Measurements from ENCODE around the gene WDR31.
"Not testable (repeated sequence)": the region's sequence is repeated elsewhere in the genome, so short reads cannot be mapped to it uniquely, and the experiment has no call there.

The WDR31 gene

GRCh38 chr9:113368982-113369854, 29.1 kb upstream of the WDR31 start:
- no peak for DNase-seq (ENCODE audit: low read depth in 3 of 3)

- DNase-seq (ENCODE audit: low read depth in 3 of 3), result no peak
Observed at GRCh38 chr9:113368348-113368981, 28.4 kb upstream of the WDR31 start.

GRCh38 chr9:113365652-113366051, 25.6 kb upstream of the WDR31 start:
- DNase-seq (ENCODE audit: low read depth in 3 of 3), result not testable (repeated sequence)

GRCh38 chr9:113364951-113365350, 24.9 kb upstream of the WDR31 start:
- DNase-seq (ENCODE audit: low read depth in 3 of 3), result no peak

GRCh38 chr9:113363336-113363735, 23.3 kb upstream of the WDR31 start:
- no peak for DNase-seq (ENCODE audit: low read depth in 3 of 3)

GRCh38 chr9:113361304-113362018, 21.4 kb upstream of the WDR31 start:
- DNase-seq (ENCODE audit: low read depth in 3 of 3), result peak in 1 of 3 experiments; percentile 31

- no peak for DNase-seq (ENCODE audit: low read depth in 3 of 3)
Observed at GRCh38 chr9:113360242-113360842, 20.3 kb upstream of the WDR31 start.

- no peak for DNase-seq (ENCODE audit: low read depth in 3 of 3)
Observed at GRCh38 chr9:113359385-113359784, 19.3 kb upstream of the WDR31 start.

GRCh38 chr9:113356686-113357292, 16.7 kb upstream of the WDR31 start:
- DNase-seq (ENCODE audit: low read depth in 3 of 3), result no peak

GRCh38 chr9:113355040-113355596, 15.0 kb upstream of the WDR31 start:
- no peak for DNase-seq (ENCODE audit: low read depth in 3 of 3)

- no peak for DNase-seq (ENCODE audit: low read depth in 3 of 3)
Observed at GRCh38 chr9:113352411-113352810, 12.3 kb upstream of the WDR31 start.

- no peak for DNase-seq (ENCODE audit: low read depth in 3 of 3)
Observed at GRCh38 chr9:113352006-113352405, 11.9 kb upstream of the WDR31 start.

- DNase-seq (ENCODE audit: low read depth in 3 of 3), result peak in 1 of 3 experiments; percentile 50
Observed at GRCh38 chr9:113350937-113351336, 10.9 kb upstream of the WDR31 start.

- DNase-seq (ENCODE audit: low read depth in 3 of 3), result peak in 1 of 3 experiments; percentile 25
Observed at GRCh38 chr9:113350107-113350661, 10.1 kb upstream of the WDR31 start.

- DNase-seq (ENCODE audit: low read depth in 3 of 3), result peak in 1 of 3 experiments; percentile 21
Observed at GRCh38 chr9:113349445-113350094, 9.5 kb upstream of the WDR31 start, which contains the start of gene BSPRY. BSPRY (plus strand) TSS chr9:113349541; CDS start chr9:113349580, 39 bp downstream.

- DNase-seq (ENCODE audit: low read depth in 3 of 3), result no peak
Observed at GRCh38 chr9:113349066-113349444, 9.0 kb upstream of the WDR31 start.

GRCh38 chr9:113348437-113348836, 8.4 kb upstream of the WDR31 start:
- DNase-seq (ENCODE audit: low read depth in 3 of 3), result no peak

GRCh38 chr9:113345671-113346070, 5.6 kb upstream of the WDR31 start:
- no peak for DNase-seq (ENCODE audit: low read depth in 3 of 3)

GRCh38 chr9:113345190-113345589, 5.1 kb upstream of the WDR31 start:
- no peak for DNase-seq (ENCODE audit: low read depth in 3 of 3)

- DNase-seq (ENCODE audit: low read depth in 3 of 3), result no peak
Observed at GRCh38 chr9:113343732-113344231, 3.7 kb upstream of the WDR31 start.
